ENCODE results near the gene PAX5.

The PAX5 gene

GRCh38 chr9:36956908-36957307 lies 77.2 kb downstream of the PAX5 start:
- DNase-seq, result no peak

GRCh38 chr9:36950389-36950788 lies 83.7 kb downstream of the PAX5 start:
- no peak for DNase-seq

- DNase-seq, result no peak
These were observed 84.6 kb downstream of the PAX5 start for GRCh38 chr9:36949466-36949865.

- no peak for DNase-seq
These were observed 86.0 kb downstream of the PAX5 start for GRCh38 chr9:36948051-36948450.

DNA sequence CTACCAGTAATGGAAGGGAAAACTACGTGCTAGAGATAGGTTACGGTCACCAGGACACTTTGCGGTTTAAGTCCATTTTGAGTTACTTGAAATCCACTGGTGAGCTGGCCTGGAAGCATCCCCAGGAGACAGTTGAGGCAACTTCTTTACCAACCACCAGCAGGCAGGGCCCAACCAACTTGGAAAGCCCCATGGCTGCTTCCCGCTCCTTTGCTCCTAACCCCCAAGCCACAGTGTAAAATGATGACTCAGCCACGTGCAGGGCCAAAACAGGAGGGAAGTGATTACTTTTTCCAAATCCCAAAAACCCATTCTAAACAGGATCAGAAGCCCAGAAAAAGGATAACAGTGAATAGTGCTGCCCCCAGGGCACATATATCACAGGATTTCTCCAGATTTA lies 87.4 kb downstream of the PAX5 start:
- no peak for DNase-seq

GRCh38 chr9:36945999-36946398 lies 88.1 kb downstream of the PAX5 start:
- DNase-seq, result no peak

- DNase-seq, result no peak
These were observed 91.2 kb downstream of the PAX5 start for GRCh38 chr9:36942891-36943290.

GRCh38 chr9:36941441-36941840 lies 92.6 kb downstream of the PAX5 start:
- no peak for DNase-seq

- DNase-seq, result no peak
These were observed 93.2 kb downstream of the PAX5 start for GRCh38 chr9:36940881-36941280.

- DNase-seq, result no peak
These were observed 93.6 kb downstream of the PAX5 start for GRCh38 chr9:36940500-36940853.

DNA sequence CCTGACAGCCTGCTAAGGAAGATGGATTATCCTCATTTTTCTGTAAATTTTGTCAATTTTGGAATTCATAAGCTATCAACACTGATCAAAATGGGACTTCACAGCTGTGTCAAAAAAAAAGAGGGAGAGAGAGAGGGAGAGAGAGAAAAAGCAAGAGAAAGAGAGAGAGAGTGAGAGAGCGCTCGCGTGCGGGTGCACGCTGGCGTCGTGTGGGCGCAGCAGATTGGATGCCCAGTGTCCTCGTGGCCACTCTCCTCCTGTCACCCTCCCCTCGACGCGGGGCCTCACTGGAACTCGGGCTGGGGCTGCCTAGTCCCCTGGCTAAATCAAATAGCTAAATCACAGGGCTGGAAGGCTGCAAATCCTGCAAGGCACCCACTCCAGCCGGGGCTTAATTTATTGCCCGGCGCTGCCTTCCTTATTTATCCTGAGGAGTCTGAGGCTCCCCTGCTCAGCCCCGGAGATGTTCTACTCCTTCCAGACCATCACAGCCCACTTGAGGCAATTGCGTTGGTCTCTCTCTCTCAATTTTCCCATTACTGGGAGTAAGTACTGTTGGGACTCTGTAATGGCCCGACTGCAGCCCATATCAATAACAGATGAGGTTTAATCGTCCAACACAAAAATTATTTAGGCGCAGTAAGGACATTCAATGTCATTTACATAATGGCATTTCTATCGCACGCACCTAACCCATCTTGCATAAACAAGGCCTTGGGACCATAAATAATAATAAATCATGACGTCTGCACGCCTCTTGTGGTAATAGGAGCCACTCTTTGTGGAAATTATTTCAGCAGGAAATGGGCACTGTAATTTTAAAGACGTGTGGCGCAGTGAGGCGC lies 94.2 kb downstream of the PAX5 start:
- no peak for DNase-seq

DNA sequence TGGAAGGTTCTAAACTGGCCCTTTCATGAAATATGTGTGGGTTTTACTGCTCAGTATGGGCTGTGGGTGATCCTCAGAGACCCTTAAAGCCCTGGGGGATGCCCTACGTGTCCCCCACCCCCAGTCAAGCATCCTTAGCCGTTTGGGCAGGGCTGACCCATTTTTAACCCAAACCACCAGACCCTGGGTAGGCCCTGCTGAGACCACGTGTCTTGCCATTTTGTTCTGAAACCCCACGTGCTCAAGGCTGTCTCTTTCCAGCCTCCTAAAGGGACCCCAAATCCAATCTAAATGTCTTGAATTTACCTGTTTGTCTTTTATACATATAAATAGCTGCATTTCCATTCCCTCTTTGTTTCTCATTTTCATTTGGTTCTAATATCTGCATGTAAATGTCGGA lies 94.9 kb downstream of the PAX5 start:
- no peak for DNase-seq

DNA sequence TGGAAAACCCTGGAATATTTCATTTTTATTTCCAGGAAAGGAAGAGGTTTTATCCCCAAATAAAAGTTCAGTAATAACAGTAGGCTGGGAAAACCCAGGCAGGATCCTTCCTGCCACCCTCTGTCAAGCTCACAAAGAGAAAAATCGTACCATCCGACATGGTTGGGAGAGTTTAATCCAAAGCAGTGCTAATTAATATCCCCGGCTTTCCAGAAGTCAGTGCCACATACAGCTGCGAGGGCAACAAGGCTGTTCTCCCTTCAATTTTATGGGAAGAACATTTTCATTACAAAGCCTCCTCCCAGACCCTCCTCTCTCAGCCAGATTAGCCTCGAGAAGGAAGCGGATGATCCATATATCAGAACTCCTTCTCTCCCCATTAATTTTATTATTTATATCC lies 95.5 kb downstream of the PAX5 start:
- DNase-seq, result no peak

DNA sequence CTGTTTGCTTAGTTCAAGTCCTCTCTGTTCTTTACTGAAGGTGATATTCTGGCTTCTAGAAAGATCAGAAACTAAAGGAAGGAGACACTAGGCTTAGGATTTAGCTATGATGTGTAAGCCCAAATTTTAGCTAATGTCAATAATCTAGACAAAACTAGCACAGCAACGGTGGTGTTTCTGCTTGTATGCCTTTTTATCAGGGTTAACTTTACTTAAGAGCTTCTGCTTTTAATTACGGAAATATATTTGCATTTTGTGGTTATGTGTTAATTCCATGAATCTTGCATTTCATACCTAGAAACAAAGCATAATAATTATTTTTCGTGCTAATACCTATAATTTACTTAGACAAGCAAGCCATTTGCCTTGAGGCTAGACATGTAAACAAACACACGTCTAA lies 96.1 kb downstream of the PAX5 start:
- no peak for DNase-seq

DNA sequence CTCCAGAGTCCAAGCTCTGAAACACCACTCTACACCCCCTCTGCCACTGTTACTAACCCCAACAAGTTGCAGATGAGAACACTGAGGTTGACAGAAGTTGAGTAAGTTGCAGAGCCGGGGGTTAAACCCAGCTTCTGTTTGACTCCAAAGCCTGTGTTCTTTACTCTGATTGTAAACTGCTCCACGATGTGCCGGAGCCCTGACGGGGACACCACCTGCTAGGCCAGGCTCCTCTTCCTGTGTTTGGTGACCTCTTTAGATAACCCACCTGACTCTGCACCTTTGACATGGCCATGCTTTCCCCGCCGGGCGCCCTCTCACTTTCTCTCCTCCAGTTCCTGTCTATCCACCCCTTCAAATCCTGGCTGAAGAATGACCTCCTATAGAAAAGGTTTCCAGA lies 96.7 kb downstream of the PAX5 start:
- no peak for DNase-seq

GRCh38 chr9:36936498-36936831 lies 97.6 kb downstream of the PAX5 start:
- DNase-seq, result no peak

GRCh38 chr9:36935768-36936497 lies 98.1 kb downstream of the PAX5 start:
- no peak for DNase-seq

GRCh38 chr9:36935332-36935731 lies 98.7 kb downstream of the PAX5 start:
- no peak for DNase-seq

GRCh38 chr9:36934478-36935065 lies 99.5 kb downstream of the PAX5 start:
- no peak for DNase-seq

GRCh38 chr9:36933676-36934215 lies 100.3 kb downstream of the PAX5 start:
- no peak for DNase-seq

DNA sequence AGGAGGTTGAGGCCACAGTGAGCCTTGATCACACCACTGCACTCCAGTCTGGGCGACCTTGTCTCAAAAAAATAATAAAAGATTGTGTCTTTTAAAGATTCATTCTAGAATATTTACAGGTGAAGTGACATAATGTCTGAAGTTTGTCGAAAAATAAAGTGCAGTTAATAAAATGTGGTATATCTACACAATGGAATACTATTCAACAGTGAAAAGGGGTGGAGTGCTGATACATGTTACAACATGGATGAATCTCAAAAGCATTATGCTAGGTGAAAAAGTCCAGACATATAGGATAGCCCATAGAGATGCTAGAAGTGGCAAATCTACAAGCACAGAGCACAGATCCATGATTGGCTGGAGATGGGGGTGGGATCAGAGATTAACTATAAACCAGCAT lies 101.9 kb downstream of the PAX5 start:
- DNase-seq, result no peak

DNA sequence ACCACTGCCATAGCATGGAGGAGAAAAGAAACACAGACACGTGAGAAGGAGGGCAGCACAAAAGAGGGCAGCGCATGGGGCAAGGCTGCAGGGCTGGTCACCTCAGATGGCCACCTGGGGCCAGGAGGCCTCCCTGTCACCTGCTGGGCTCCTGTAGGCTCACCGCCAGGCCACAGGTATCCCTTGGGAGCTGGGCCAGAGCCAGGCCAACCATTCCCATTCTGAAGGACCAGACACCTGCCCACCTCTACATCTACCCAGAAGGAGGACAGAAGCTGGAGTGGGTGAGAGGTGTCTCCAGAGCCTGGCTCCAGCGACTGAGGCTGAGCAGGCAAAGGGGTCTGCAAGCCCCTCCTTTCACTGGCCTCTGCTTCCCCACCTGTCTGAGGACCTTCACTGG lies 103.1 kb downstream of the PAX5 start:
- no peak for DNase-seq

- DNase-seq, result no peak
These were observed 104.8 kb downstream of the PAX5 start for GRCh38 chr9:36929350-36929675.

- no peak for DNase-seq
These were observed 105.3 kb downstream of the PAX5 start for GRCh38 chr9:36928670-36929349.
